Thyroid gland (tissue), 4 donors: ENCODE results near the gene SGSM2. TPM values are rescaled to one million over a fixed set of nuclear protein-coding genes. Genes with fewer than 3 reads are reported as not detected.

Experiments used
- DNase-seq, 2 donors: peaks; one replicate each; pipeline ENCODE4 v3.0.0-alpha.2; 2019
- H3K27ac ChIP-seq, 3 donors: fragments of 200-600 bp; sonication (generic); 1 replicate in 2 of 3; 2 replicates in 1 of 3; pipeline ENCODE4 v1.5.1; 2016 to 2019; ENCODE audit warnings: mild to moderate bottlenecking in 1 of 3, moderate library complexity in 1 of 3
- H3K27me3 ChIP-seq: fragments of 200-600 bp; sonication (generic); one replicate; pipeline ENCODE4 v1.5.1; 2019
- H3K36me3 ChIP-seq, 2 donors: fragments of 200-600 bp; sonication (generic); one replicate each; pipeline ENCODE4 v1.5.1; 2016 to 2019
- H3K4me1 ChIP-seq, 2 donors: fragments of 200-600 bp; sonication (generic); one replicate each; pipeline ENCODE4 v1.5.1; 2017 to 2019
- H3K4me3 ChIP-seq, 3 donors: fragments of 200-600 bp; sonication (generic); replicated peaks in 1 of 3; 1 replicate in 2 of 3; 2 replicates in 1 of 3; pipeline ENCODE4 v1.5.1; 2016; ENCODE audit warnings: mild to moderate bottlenecking in 1 of 3
- H3K9me3 ChIP-seq: fragments of 200-600 bp; sonication (generic); one replicate; pipeline ENCODE4 v1.5.1; 2017
- CTCF ChIP-seq, 6 experiments: fragments of 200-600 bp in 3 of 6; fragments of 450-650 bp in 3 of 6; sonication (generic) in 3 of 6; IDR thresholded peaks; one replicate each; pipeline ENCODE4 v1.5.1; 2016 to 2019; ENCODE audit warnings: antibody characterized with exemption in 6 of 6, mild to moderate bottlenecking in 2 of 6, inconsistent platforms in 1 of 6, moderate library complexity in 1 of 6
- POLR2A ChIP-seq, 2 donors: fragments of 450-650 bp; IDR thresholded peaks; one replicate each; pipeline ENCODE4 v1.6.1; 2017; ENCODE audit warnings: antibody characterized with exemption in 2 of 2, mild to moderate bottlenecking in 2 of 2, moderate library complexity in 1 of 2
- WGBS, 2 donors: methylation state at CpG; one replicate each; pipeline ENCODE4 v1.1.5; 2017; 5-methylcytosine and 5-hydroxymethylcytosine counted together
- intact Hi-C: fragments of 100-400 bp; cut with DNase I; formaldehyde crosslinking; loops from one replicate; pipeline ENCODE4 v1.15.1; 2023
- total RNA-seq, 4 donors: library from RNA; depleted of rRNA; stranded (reverse); fragments of >200 nt; gene quantifications; one replicate each; pipeline ENCODE4 v1.2.3, GENCODE V29; 2016

Gene SGSM2
- total RNA-seq, 4 donors from 2014 or later: 47.8 to 82.7 (median 63.2) TPM

GRCh38 chr17:2395258-2396181, 58.2 kb downstream of the SGSM2 start:
- intact Hi-C loops: no loop called here
- H3K27ac ChIP-seq: peak overlapping the region; percentile 85 to 95 (median 92)
- TF ChIP-seq POLR2A (IDR thresholded peaks at IDR 0.05): no peak
- TF ChIP-seq CTCF (IDR thresholded peaks at IDR 0.05): no peak
- H3K4me1 ChIP-seq: peaks cover 65 to 70% of the 10 kb centered on the region in 2 donors
- WGBS, 2 donors: 80 to 83% methylated on average over 26 of the region's 28 CpGs
- peak in 1 of 2 donors; percentile 5 for DNase-seq
- no peaks in the 10 kb centered on the region for H3K36me3 ChIP-seq
- no peaks in the 10 kb centered on the region for H3K27me3 ChIP-seq
- no peaks in the 10 kb centered on the region for H3K9me3 ChIP-seq
- no peak overlapping the region for H3K4me3 ChIP-seq

GRCh38 chr17:2396192-2396567, 58.9 kb downstream of the SGSM2 start:
- DNase-seq: no peak

GRCh38 chr17:2396568-2397246, 59.4 kb downstream of the SGSM2 start:
- no peaks in the 10 kb centered on the region for H3K9me3 ChIP-seq
- H3K4me1 ChIP-seq: peaks cover 54 to 58% of the 10 kb centered on the region in 2 donors
- no peaks in the 10 kb centered on the region for H3K36me3 ChIP-seq
- intact Hi-C loops: no loop called here
- no peaks in the 10 kb centered on the region for H3K27me3 ChIP-seq
- WGBS, 2 donors: 10 to 27% methylated on average over 6 to 14 of the region's 34 CpGs
- H3K4me3 ChIP-seq: peak overlapping the region in 1 of 3 donors; percentile 22
- peak; percentile 96 to 98 for DNase-seq
- no peak for TF ChIP-seq CTCF (IDR thresholded peaks at IDR 0.05)
- TF ChIP-seq POLR2A (IDR thresholded peaks at IDR 0.05): peak in 1 of 2 donors; percentile 68
- peak overlapping the region; percentile 85 to 95 (median 92) for H3K27ac ChIP-seq

More at GRCh38 chr17:2396192-2396567, 58.9 kb downstream of the SGSM2 start:
- TF ChIP-seq CTCF (IDR thresholded peaks at IDR 0.05): no peak
- TF ChIP-seq POLR2A (IDR thresholded peaks at IDR 0.05): no peak
- H3K4me3 ChIP-seq: peak overlapping the region in 1 of 3 donors; percentile 22
- intact Hi-C loops: no loop called here
- H3K4me1 ChIP-seq: peaks cover 59 to 63% of the 10 kb centered on the region in 2 donors
- H3K36me3 ChIP-seq: no peaks in the 10 kb centered on the region
- no peaks in the 10 kb centered on the region for H3K27me3 ChIP-seq
- no peaks in the 10 kb centered on the region for H3K9me3 ChIP-seq
- peak overlapping the region; percentile 85 to 95 (median 92) for H3K27ac ChIP-seq
- WGBS, 2 donors: 56 to 62% methylated on average over 7 of the region's 7 CpGs

GRCh38 chr17:2397247-2398171, 60.2 kb downstream of the SGSM2 start:
- TF ChIP-seq CTCF (IDR thresholded peaks at IDR 0.05) (no peak), POLR2A (IDR thresholded peaks at IDR 0.05) (no peak)
- H3K36me3 ChIP-seq: no peaks in the 10 kb centered on the region
- WGBS, 2 donors: 63 to 64% methylated on average over 7 to 11 of the region's 12 CpGs
- no peaks in the 10 kb centered on the region for H3K9me3 ChIP-seq
- no peaks in the 10 kb centered on the region for H3K27me3 ChIP-seq
- H3K4me3 ChIP-seq: peak overlapping the region in 1 of 3 donors; percentile 22
- peaks cover 50 to 55% of the 10 kb centered on the region in 2 donors for H3K4me1 ChIP-seq
- H3K27ac ChIP-seq: peak overlapping the region; percentile 85 to 95 (median 92)
- intact Hi-C loops: no loop called here
- DNase-seq: peak in 1 of 2 donors; percentile 5
